Right lobe of liver (tissue), 6 donors: ENCODE measurements around the gene MRPL28. TPM values are rescaled to one million over a fixed set of nuclear protein-coding genes. Genes with fewer than 3 reads are reported as not detected.

Experiments
- ATAC-seq, 4 donors: fragments of 200-7000 bp; cut with Tn5 transposase; one replicate each; pipeline ENCODE4 v1.9.1; 2020; ENCODE audit warnings: mild to moderate bottlenecking in 4 of 4, moderate library complexity in 4 of 4
- DNase-seq, 3 donors: peaks; one replicate each; pipeline ENCODE4 v3.0.0-alpha.2; 2020
- H3K27ac ChIP-seq, 3 donors: fragments of 200-600 bp; one replicate each; pipeline ENCODE4 v1.8.0; 2022
- H3K27me3 ChIP-seq, 2 donors: fragments of 200-600 bp; one replicate each; pipeline ENCODE4 v1.8.0; 2022
- H3K36me3 ChIP-seq, 4 donors: fragments of 200-600 bp; sonication (generic) in 1 of 4; one replicate each; pipeline versions ENCODE4 v1.5.1 to v1.8.0; 2017 to 2022; ENCODE audit warnings: control low read depth in 1 of 4
- H3K4me1 ChIP-seq, 4 donors: fragments of 200-600 bp; sonication (generic) in 1 of 4; one replicate each; pipeline versions ENCODE4 v1.5.1 to v1.8.0; 2017 to 2022; ENCODE audit warnings: control low read depth in 1 of 4
- H3K4me3 ChIP-seq, 3 donors: fragments of 200-600 bp; one replicate each; pipeline ENCODE4 v1.8.0; 2022
- H3K9me3 ChIP-seq, 4 donors: fragments of 200-600 bp; sonication (generic) in 1 of 4; one replicate each; pipeline versions ENCODE4 v1.5.1 to v1.8.0; 2017 to 2022; ENCODE audit warnings: control low read depth in 1 of 4
- CTCF ChIP-seq, 4 donors: fragments of 200-600 bp in 3 of 4; fragments of 450-650 bp in 1 of 4; IDR thresholded peaks; one replicate each; pipeline versions ENCODE4 v1.5.1 to v1.8.0; 2016 to 2022; ENCODE audit warnings: antibody characterized with exemption in 4 of 4, mild to moderate bottlenecking in 2 of 4
- POLR2A ChIP-seq: fragments of 450-650 bp; IDR thresholded peaks from one replicate; pipeline ENCODE4 v1.6.1; 2017; ENCODE audit warnings: antibody characterized with exemption, mild to moderate bottlenecking
- WGBS: methylation state at CpG from one replicate; pipeline ENCODE4 v1.1.6; 2018; ENCODE audit warnings: low coverage, low lambda C conversion rate; ENCODE audit not compliant: insufficient coverage; ENCODE audit errors: missing lambda C conversion rate; 5-methylcytosine and 5-hydroxymethylcytosine counted together
- intact Hi-C, 2 donors: fragments of 100-400 bp; cut with DNase I; formaldehyde crosslinking; loops; one replicate each; pipeline versions ENCODE4 v1.11.2 to v1.14.1; 2022
- total RNA-seq, 6 experiments: library from RNA; depleted of rRNA in 2 of 6; stranded (reverse); fragments of >200 nt in 2 of 6; fragmentation: NEBNext Ultra II Directional in 3 of 6; extraction: Animal tissue kit (Norgen Biotek cat#: 25700) in 3 of 6; gene quantifications; one replicate each; pipeline versions ENCODE4 v1.1.0 to v1.2.4, GENCODE V29; 2016 to 2023
- donor health status: DM: no; HTN: yes; CAD: no.
- donor health status: DM: no; HTN: no; CAD: no.
- donor health status: DM: no; HTN: no; CAD: no.
- donor health status: DM: no; HTN: yes; CAD: no.
- donor health status: DM: no; HTN: yes; CAD: no.

MRPL28 gene
- total RNA-seq, 6 experiments from 2014 or later = 29.9 to 64.7 (median 32.6) TPM

DNA sequence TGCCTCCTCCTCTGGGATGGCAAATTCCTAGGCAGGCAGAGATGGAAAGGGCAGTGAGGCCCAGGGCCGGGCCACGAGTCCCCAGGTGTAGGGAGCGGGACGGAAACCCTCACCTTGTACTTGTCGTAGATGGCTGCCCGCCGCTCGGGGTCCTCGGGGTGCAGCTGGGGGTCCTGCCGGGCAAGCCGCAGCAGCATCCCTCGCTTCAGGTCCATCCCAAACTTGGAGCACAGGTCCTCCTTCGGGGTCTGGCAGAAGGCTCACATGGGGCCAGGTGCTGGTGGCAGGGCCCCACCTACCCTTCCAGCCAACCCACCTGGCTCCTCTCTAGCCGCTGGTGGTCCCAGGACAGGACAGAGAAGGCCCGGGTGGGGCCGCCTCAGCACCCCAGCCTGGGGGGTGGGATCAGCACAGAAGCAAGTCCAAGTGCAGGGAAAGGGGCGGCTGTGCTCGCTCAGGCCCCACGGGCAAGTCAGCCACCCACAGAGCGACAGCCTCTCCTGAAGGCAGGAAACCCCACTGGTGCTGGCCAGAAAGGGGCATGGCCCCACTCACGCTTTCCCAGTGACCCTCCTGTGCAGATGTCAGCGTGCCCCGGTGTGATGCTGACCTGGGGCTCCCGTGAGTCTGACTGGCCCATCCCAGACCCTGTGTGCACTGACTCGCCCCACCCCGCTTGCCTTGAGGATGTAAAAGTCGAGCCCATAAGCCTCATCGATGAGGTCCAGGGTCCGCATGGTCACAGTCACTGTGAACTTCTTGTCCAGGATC lies 1.8 kb downstream of the MRPL28 start:
- H3K36me3 ChIP-seq = peaks cover 0 to 30% (median 0%) of the 10 kb centered on the region in 4 donors
- WGBS = 79% methylated on average over 3 of the region's 29 CpGs

DNA sequence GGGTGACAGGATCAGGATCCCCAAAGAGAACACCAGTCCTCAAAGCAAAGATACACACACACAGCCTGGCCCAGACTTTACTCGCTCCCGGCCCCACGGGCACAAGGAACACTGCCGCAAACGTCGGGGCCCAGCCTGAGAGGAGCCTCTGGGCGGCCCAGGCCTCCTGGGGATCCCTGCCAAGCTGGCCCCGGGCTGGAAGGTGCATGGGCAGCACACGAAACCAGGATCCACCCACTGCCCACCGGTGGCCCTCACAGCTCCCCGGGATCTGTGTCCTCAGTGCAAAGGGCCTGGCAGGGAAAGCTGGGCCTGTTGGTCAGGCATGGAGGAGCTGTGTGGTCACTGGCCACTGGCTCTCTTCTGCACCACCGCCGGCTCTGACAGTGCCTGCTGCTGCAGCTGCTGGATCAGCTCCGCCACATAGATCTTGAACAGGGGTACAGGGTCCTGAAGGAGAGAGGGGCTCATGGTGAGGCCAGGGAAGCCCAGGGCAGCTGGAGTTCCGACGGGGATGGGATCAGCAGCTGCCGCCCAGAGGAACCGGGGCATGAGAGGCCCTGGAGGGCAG lies 2.9 kb downstream of the MRPL28 start:
- no peak for DNase-seq

More for the DNA sequence above, 1.8 kb downstream of the MRPL28 start:
- intact Hi-C loops = loop anchor here in 1 of 2 donors (10.0 kb wide), 1 partner anchor 134 kb away; the partner anchor contains the start of gene FAM234A
- H3K27ac ChIP-seq = no peak overlapping the region
- peaks cover 0 to 5% (median 2%) of the 10 kb centered on the region in 4 donors for H3K4me1 ChIP-seq
- DNase-seq (no peak), ATAC-seq (no peak)
- H3K9me3 ChIP-seq = no peaks in the 10 kb centered on the region
- TF ChIP-seq POLR2A = no peak
- TF ChIP-seq CTCF (IDR thresholded peaks at IDR 0.05) = no peak
- H3K27me3 ChIP-seq = no peaks in the 10 kb centered on the region
- H3K4me3 ChIP-seq = no peak overlapping the region

GRCh38 chr16:366476-366875 lies 3.9 kb downstream of the MRPL28 start:
- 100% methylated on average over 1 of the region's 10 CpGs for WGBS
- intact Hi-C loops = loop anchor here in 1 of 2 donors (10.0 kb wide), 1 partner anchor 132 kb away; the partner anchor contains the start of gene FAM234A
- no peak for DNase-seq

More for the DNA sequence above, 2.9 kb downstream of the MRPL28 start:
- H3K36me3 ChIP-seq = peaks cover 0 to 25% (median 0%) of the 10 kb centered on the region in 4 donors
- 80% methylated on average over 1 of the region's 18 CpGs for WGBS
- intact Hi-C loops = loop anchor here in 1 of 2 donors (10.0 kb wide), 1 partner anchor 133 kb away; the partner anchor contains the start of gene FAM234A
- no peaks in the 10 kb centered on the region for H3K9me3 ChIP-seq
- H3K27me3 ChIP-seq = no peaks in the 10 kb centered on the region
- ATAC-seq = no peak
- no peak for TF ChIP-seq POLR2A
- TF ChIP-seq CTCF (IDR thresholded peaks at IDR 0.05) = no peak
- H3K4me1 ChIP-seq = peaks cover 0 to 5% (median 2%) of the 10 kb centered on the region in 4 donors
- no peak overlapping the region for H3K27ac ChIP-seq
- no peak overlapping the region for H3K4me3 ChIP-seq

More at GRCh38 chr16:366476-366875, 3.9 kb downstream of the MRPL28 start:
- no peak overlapping the region for H3K27ac ChIP-seq
- no peaks in the 10 kb centered on the region for H3K9me3 ChIP-seq
- peaks cover 0 to 5% (median 2%) of the 10 kb centered on the region in 4 donors for H3K4me1 ChIP-seq
- no peak for ATAC-seq
- no peak overlapping the region for H3K4me3 ChIP-seq
- no peak for TF ChIP-seq CTCF (IDR thresholded peaks at IDR 0.05)
- no peak for TF ChIP-seq POLR2A
- H3K27me3 ChIP-seq = no peaks in the 10 kb centered on the region
- H3K36me3 ChIP-seq = peaks cover 0 to 25% (median 0%) of the 10 kb centered on the region in 4 donors
